Liver (tissue), 3 donors: ENCODE measurements around the gene PIK3CG.

Source experiments
- GABPA ChIP-seq, 2 donors: IDR thresholded peaks in 1 of 2; conservative IDR thresholded peaks in 1 of 2; 2 replicates each; pipeline ENCODE4 v1.6.1; 2016; ENCODE audit warnings: antibody characterized with exemption in 2 of 2, mild to moderate bottlenecking in 1 of 2, moderate library complexity in 1 of 2
- RAD21 ChIP-seq, 2 donors: IDR thresholded peaks; 2 replicates each; pipeline ENCODE4 v1.6.1; 2016; ENCODE audit warnings: antibody characterized with exemption in 2 of 2, mild to moderate bottlenecking in 2 of 2
- TAF1 ChIP-seq: conservative IDR thresholded peaks from 2 replicates; pipeline ENCODE4 v1.6.1; 2016; ENCODE audit warnings: antibody characterized with exemption, mild to moderate bottlenecking
- YY1 ChIP-seq: IDR thresholded peaks from 2 replicates; pipeline ENCODE4 v1.6.1; 2016; ENCODE audit warnings: antibody characterized with exemption, mild to moderate bottlenecking
- TF ChIP-seq, protein P1 (sequence below): IDR thresholded peaks from 2 replicates; pipeline ENCODE4 v1.6.1; 2016; ENCODE audit warnings: antibody characterized with exemption, mild to moderate bottlenecking
- TF ChIP-seq, protein P2 (sequence below): fragments of 150-350 bp; IDR thresholded peaks from 2 replicates; pipeline ENCODE4 v1.5.1; 2017; ENCODE audit warnings: improper control_type of control experiment, low read depth, low read length; ENCODE audit not compliant: missing input control
- TF ChIP-seq, protein P3 (sequence below): IDR thresholded peaks from 2 replicates; pipeline ENCODE4 v1.6.1; 2016; ENCODE audit warnings: antibody characterized with exemption
- TF ChIP-seq, protein P4 (sequence below): IDR thresholded peaks from 2 replicates; pipeline ENCODE4 v1.6.1; 2016; ENCODE audit warnings: antibody characterized with exemption
- donor health status: healthy.
- donor health status: healthy.

DNA sequence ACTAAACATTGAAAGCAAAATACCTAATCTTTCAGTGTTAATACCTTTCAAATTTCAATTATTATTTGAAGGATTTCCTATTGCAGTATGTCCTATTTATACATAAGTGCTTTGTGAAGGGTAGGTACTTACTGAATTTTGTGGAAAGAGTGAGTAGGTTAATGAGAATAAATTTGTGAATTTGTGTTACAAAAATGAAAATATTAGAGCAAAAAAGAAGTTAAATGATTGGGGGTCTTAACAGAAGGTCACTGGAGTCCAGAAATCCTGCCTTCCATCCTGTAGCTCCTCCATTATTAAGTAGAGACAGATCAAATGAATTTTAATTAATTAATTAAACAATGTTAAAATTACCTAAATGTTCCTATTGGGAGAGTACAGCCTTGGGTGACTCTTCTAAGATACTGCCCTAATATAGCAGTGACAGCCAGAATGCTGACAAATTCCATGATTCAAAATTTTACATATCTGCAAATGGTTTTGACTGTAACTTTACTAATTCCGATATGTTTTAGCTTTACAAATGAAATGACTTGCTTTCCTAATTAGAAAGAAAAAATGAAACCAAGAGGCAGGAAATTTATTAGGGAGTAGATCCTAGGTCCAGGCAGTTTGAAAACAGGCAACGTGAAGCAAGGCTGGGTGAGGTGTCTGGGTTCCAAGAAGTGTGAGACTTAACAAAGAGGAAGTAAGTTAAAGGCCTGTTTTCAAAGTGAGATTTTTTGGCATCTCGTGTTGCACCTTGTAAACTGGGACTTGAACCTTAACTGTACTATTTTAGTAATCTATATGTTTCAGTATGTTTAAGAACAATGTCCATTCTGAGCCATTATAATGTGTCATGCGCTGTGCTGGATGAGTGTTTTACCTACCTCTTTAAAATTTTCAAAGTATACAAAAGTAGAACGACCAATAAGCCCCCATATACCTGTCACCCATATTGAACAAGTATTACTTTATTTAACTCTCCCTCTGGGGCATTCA is 1.5 kb downstream of the PIK3CG start:
- TF ChIP-seq, protein P1, sequence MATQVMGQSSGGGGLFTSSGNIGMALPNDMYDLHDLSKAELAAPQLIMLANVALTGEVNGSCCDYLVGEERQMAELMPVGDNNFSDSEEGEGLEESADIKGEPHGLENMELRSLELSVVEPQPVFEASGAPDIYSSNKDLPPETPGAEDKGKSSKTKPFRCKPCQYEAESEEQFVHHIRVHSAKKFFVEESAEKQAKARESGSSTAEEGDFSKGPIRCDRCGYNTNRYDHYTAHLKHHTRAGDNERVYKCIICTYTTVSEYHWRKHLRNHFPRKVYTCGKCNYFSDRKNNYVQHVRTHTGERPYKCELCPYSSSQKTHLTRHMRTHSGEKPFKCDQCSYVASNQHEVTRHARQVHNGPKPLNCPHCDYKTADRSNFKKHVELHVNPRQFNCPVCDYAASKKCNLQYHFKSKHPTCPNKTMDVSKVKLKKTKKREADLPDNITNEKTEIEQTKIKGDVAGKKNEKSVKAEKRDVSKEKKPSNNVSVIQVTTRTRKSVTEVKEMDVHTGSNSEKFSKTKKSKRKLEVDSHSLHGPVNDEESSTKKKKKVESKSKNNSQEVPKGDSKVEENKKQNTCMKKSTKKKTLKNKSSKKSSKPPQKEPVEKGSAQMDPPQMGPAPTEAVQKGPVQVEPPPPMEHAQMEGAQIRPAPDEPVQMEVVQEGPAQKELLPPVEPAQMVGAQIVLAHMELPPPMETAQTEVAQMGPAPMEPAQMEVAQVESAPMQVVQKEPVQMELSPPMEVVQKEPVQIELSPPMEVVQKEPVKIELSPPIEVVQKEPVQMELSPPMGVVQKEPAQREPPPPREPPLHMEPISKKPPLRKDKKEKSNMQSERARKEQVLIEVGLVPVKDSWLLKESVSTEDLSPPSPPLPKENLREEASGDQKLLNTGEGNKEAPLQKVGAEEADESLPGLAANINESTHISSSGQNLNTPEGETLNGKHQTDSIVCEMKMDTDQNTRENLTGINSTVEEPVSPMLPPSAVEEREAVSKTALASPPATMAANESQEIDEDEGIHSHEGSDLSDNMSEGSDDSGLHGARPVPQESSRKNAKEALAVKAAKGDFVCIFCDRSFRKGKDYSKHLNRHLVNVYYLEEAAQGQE: no peak
- TF ChIP-seq, protein P2, sequence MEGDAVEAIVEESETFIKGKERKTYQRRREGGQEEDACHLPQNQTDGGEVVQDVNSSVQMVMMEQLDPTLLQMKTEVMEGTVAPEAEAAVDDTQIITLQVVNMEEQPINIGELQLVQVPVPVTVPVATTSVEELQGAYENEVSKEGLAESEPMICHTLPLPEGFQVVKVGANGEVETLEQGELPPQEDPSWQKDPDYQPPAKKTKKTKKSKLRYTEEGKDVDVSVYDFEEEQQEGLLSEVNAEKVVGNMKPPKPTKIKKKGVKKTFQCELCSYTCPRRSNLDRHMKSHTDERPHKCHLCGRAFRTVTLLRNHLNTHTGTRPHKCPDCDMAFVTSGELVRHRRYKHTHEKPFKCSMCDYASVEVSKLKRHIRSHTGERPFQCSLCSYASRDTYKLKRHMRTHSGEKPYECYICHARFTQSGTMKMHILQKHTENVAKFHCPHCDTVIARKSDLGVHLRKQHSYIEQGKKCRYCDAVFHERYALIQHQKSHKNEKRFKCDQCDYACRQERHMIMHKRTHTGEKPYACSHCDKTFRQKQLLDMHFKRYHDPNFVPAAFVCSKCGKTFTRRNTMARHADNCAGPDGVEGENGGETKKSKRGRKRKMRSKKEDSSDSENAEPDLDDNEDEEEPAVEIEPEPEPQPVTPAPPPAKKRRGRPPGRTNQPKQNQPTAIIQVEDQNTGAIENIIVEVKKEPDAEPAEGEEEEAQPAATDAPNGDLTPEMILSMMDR: no peak
- TF ChIP-seq, protein P3, sequence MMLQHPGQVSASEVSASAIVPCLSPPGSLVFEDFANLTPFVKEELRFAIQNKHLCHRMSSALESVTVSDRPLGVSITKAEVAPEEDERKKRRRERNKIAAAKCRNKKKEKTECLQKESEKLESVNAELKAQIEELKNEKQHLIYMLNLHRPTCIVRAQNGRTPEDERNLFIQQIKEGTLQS: no peak
- no peak for TF ChIP-seq RAD21 (IDR thresholded peaks at IDR 0.05)
- no peak for TF ChIP-seq YY1
- TF ChIP-seq TAF1: no peak
- TF ChIP-seq GABPA (IDR thresholded peaks at IDR 0.05 in 1 of 2, conservative IDR thresholded peaks at IDR 0.05 in 1 of 2): no peak
- TF ChIP-seq, protein P4, sequence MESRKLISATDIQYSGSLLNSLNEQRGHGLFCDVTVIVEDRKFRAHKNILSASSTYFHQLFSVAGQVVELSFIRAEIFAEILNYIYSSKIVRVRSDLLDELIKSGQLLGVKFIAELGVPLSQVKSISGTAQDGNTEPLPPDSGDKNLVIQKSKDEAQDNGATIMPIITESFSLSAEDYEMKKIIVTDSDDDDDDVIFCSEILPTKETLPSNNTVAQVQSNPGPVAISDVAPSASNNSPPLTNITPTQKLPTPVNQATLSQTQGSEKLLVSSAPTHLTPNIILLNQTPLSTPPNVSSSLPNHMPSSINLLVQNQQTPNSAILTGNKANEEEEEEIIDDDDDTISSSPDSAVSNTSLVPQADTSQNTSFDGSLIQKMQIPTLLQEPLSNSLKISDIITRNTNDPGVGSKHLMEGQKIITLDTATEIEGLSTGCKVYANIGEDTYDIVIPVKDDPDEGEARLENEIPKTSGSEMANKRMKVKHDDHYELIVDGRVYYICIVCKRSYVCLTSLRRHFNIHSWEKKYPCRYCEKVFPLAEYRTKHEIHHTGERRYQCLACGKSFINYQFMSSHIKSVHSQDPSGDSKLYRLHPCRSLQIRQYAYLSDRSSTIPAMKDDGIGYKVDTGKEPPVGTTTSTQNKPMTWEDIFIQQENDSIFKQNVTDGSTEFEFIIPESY: no peak
